DMS53 treated with DMSO at 0.1 percent for 48 hours (cell line): ENCODE measurements around the gene TMED7.

Source experiments
- DNase-seq: peaks from one replicate; lab custom pipeline; 2025; ENCODE audit not compliant: unreplicated experiment; lab: John Stamatoyannopoulos, UW

Gene TMED7

DNA sequence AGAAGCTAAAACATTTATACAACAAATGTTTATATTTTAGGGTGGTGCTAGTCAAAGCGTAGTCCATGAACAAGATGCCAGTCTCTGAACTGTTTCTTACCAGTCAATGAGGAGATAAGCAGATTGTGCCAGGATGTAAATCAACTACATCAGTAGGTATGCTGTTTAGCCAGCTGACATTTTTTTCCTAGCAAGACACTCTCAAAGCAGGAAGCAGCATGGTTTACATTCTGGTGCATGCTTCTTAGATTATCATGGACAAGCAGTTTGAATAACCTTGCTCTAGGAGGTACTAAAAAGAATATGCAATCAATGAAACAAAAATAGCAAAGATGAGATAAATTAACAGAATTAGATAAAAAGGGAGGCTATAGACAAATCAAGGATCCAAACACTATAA is 40.6 kb downstream of the TMED7 start:
- DNase-seq: no peak

- no peak for DNase-seq
Observed at GRCh38 chr5:115584501-115584900, 41.3 kb downstream of the TMED7 start.

DNA sequence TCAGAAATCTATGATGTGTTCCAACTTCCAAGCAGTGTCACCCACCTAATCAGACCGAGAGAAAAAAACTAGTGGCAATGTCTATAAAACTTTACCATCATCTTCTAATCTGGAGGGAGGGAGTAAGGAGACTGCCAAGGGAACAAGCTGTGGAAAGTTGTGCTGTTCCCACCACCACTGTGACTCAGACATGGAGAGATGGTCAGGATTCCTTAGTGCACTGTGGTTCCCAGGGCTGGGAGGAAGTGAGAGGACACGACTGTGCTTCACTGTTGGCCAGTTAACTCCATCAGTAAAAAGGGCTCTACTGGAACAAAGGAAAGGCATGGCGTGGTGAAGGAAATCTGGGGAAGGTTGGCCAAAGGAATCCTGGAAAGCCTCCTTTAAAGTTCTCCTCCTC is 42.4 kb downstream of the TMED7 start:
- DNase-seq: no peak

GRCh38 chr5:115580941-115581340 is 44.9 kb downstream of the TMED7 start:
- no peak for DNase-seq

- no peak for DNase-seq
Observed at GRCh38 chr5:115579747-115580173, 46.1 kb downstream of the TMED7 start.

DNA sequence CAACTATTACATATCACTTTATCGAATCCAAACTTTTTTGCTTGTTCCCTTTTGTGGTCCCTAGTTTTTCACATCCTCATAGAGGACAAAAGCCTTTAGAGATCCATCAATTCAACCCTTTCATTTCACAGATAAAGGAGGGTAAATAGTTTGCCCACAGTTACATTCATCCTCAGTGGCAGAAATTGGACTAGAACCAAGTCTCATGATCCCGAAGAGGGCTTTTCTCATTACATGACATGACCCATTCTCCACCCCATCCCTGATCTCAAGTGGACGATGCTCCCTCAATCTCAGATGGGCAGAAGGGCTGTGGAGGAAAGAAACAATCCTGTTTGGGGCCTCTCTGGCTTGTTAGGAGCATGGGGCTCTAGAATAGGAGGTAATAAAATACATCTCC is 46.6 kb downstream of the TMED7 start:
- DNase-seq: no peak

- DNase-seq: no peak
Observed at GRCh38 chr5:115578657-115579056, 47.2 kb downstream of the TMED7 start.

DNA sequence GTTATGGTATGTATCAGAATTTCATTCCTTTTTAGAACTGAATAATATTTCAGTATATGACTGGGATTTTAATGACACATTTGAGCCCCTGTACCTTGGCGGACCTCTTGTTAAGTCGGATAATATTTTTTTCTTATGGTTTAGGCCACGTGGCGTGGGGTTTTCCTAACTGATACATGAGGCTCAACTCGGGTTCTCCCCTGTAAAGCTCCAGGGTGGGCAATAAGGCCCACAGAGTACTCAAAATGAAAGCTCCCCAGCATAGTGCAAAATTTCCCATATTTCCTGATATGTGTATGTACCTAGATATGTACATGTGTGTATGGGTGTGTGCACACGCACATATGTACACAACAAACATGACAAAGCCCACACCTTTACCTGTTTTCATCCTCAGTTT is 48.1 kb downstream of the TMED7 start:
- DNase-seq: no peak

- DNase-seq: no peak
Observed at GRCh38 chr5:115577329-115577728, 48.5 kb downstream of the TMED7 start.

DNA sequence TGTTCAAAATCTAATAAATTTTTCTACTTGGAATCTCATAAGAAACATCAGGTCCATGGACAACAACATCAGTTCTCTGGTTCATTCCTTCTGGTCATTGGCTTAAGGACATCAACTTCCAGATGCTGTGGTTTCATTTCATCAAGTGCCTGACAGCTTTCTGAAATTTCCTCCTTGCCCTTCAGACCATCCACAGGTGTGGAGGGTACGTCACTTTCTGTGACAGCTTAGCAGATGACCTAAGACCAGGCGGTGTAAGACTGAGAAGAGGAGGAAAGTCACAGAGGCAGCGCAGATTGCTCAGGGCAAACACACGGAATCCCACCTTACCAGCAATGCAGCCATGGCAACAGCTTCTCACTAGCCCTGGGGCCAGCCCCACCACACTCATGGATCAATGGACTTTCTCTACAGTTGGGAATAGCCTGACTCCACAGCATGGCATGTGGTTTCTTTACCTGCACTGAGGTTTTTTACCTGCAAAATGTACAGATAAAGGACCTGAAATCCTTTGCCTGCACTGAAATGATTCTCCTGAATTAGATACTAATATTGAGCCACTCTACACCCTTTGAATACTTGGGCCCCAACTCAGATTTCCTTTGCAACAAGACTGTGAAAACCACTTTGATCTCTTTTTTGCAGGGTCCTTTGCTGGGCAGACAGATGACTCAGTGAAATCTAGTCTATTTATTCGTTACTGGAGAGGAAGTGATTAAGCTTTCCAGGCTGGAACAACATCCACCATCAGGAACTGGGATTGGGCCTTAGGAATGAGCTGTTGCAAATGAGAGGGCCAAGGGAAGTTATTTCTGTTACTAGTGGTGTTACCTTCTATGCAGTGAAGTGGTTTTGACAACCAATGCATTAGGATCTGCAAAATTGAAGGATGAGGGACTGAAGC is 50.4 kb downstream of the TMED7 start:
- no peak for DNase-seq

DNA sequence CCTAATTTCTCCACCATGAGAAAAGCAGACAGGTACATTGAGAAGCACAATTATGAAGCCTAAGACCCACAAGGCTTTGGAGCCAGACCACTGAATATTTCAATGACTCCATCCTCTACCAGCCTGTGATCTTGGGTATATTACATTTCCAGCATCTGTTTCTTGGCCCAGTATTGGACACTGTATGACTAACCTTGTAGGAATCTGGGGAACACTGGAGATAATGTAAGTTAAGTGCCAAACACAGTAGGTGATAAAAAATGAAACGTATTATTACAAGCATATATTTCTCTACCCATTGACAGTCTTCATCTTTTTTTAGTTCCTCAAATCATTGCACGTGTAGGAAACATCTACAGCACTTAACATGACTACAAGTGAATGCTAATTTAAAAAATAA is 52.7 kb downstream of the TMED7 start:
- no peak for DNase-seq

DNA sequence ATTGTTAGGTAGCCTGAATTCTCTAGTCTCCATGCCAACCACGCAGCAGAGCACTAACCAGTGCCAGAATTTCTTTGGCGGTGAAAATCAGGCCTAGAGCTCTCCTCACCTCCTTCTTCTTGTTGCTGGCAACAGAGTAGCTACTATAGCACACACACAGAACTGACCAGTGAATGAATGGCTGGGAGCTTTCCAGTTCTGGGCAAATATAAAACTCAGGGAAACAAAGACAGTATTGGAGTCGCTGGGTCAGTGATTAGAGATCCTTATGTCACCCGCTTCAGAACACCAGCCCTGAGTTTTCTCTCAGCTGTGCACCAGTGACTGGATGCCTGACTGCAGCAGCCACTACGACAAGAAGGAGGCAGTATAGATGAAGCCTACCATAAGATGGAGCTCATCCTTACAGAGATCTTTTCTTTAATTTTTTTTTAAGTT is 54.4 kb downstream of the TMED7 start:
- DNase-seq: no peak

- no peak for DNase-seq
Observed at GRCh38 chr5:115568668-115569067, 57.2 kb downstream of the TMED7 start.

- no peak for DNase-seq
Observed at GRCh38 chr5:115565233-115565632, 60.6 kb downstream of the TMED7 start.
